Measurements from ENCODE around the gene RSPH1. TPM values are rescaled to one million over a fixed set of nuclear protein-coding genes. Genes with fewer than 3 reads are reported as not detected.

The RSPH1 gene
- total and polyA plus RNA-seq, 2 of the 8 experiments (the other 6 are each of a cell fraction or from before 2014, with no cell fraction given), result 0.24 TPM; not detected in 1

GRCh38 chr21:42451941-42452340 is 44.1 kb downstream of the RSPH1 start:
- Histone ChIP-seq H4K8ac (ENCODE audit: extremely low read depth, insufficient read depth, low read length) (no peak overlapping the region), H4K91ac (replicated peaks; ENCODE audit: insufficient read length, low read length) (no peak overlapping the region), H3K27me3 (replicated peaks in 1 of 4; ENCODE audit: control insufficient read depth in 3 of 4, extremely low read depth in 1 of 4, insufficient read depth in 3 of 4, low read length in 3 of 4) (no peaks in the 10 kb centered on the region), H2BK20ac (ENCODE audit: low read length) (no peak overlapping the region), H4K20me1 (replicated peaks in 1 of 2; ENCODE audit: control insufficient read depth in 1 of 2, insufficient read depth in 2 of 2, low read length in 2 of 2) (peaks cover 0 to 4% of the 10 kb centered on the region in 2 experiments), H2AK5ac (ENCODE audit: low read depth, low read length) (no peak overlapping the region), H2BK5ac (ENCODE audit: low read depth, low read length) (no peak overlapping the region; the same call in 1 of the 2 replicates), H2BK12ac (ENCODE audit: low read depth, low read length) (no peak overlapping the region), H3K4ac (replicated peaks; ENCODE audit: insufficient read length, low read depth, low read length) (no peak overlapping the region), H2BK15ac (ENCODE audit: low read length) (no peak overlapping the region), H3K23me2 (ENCODE audit: low read depth, low read length) (no peaks in the 10 kb centered on the region), H3K56ac (replicated peaks; ENCODE audit: insufficient read length, low read depth, low read length) (no peak overlapping the region), H3K4me1 (replicated peaks in 1 of 4; ENCODE audit: control insufficient read depth in 3 of 4, insufficient read depth in 4 of 4, low read length in 3 of 4) (peaks cover 0 to 2% (median 0%) of the 10 kb centered on the region in 4 experiments; a peak in 2 of 7 replicates), H3K4me2 (ENCODE audit: insufficient read depth in 1 of 2, low read depth in 2 of 2, low read length in 2 of 2) (no peak overlapping the region), H3K18ac (ENCODE audit: extremely low read depth, low read length) (no peak overlapping the region), H2AFZ (ENCODE audit: low read length) (no peak overlapping the region), H3K4me3 (ENCODE audit: extremely low read depth in 1 of 4, insufficient read depth in 2 of 4, low read depth in 3 of 4, low read length in 4 of 4) (no peak overlapping the region), H3K36me3 (ENCODE audit: control insufficient read depth in 2 of 4, insufficient read depth in 4 of 4, low read length in 3 of 4) (no peaks in the 10 kb centered on the region), H4K5ac (ENCODE audit: insufficient read length, low read depth, low read length) (no peak overlapping the region), H3K23ac (ENCODE audit: insufficient read length) (no peak overlapping the region), H3K9ac (replicated peaks in 1 of 4; ENCODE audit: extremely low read depth in 1 of 4, low read depth in 3 of 4, low read length in 3 of 4) (no peak overlapping the region), H3K27ac (ENCODE audit: low read depth, low read length) (no peak overlapping the region), H3K79me1 (ENCODE audit: low read depth, low read length) (no peaks in the 10 kb centered on the region), H3K9me3 (ENCODE audit: insufficient read depth in 2 of 2, low read depth in 1 of 2, low read length in 1 of 2) (no peaks in the 10 kb centered on the region), H3K14ac (ENCODE audit: insufficient read length) (no peak overlapping the region), H2BK120ac (replicated peaks; ENCODE audit: low read depth, low read length) (no peak overlapping the region), H3K79me2 (ENCODE audit: control insufficient read depth in 1 of 2, insufficient read depth in 2 of 2, low read length in 2 of 2) (no peaks in the 10 kb centered on the region)
- DNase-seq (ENCODE audit: low read depth in 1 of 2, low spot score in 2 of 2) (no peak), FAIRE-seq (no peak)
- ChIA-PET POLR2A (ENCODE audit: partially characterized antibody) (no interaction called here), CTCF (ENCODE audit: partially characterized antibody) (interaction anchor here (0.6 to 1.0 kb wide), 3 partner anchors 16 to 182 kb away, joined by 3 to 4 read pairs (median 3); no protein-coding TSS in a partner anchor)
- 96% methylated on average over 9 of the region's 9 CpGs; no CpG with 5 or more reads in 1 of the 2 experiments for WGBS, 2 experiments (ENCODE audit: extremely low coverage in 1 of 2, insufficient coverage in 1 of 2, insufficient read length in 1 of 2, insufficient replicate concordance in 2 of 2, low coverage in 1 of 2, low lambda C conversion rate in 2 of 2, missing lambda C conversion rate in 1 of 2)
- TF ChIP-seq TAF1 (IDR thresholded peaks at IDR 0.05; ENCODE audit: low read depth, low read length) (no peak), BRCA1 (IDR thresholded peaks at IDR 0.05; ENCODE audit: low read depth, low read length) (no peak), POU5F1 (IDR thresholded peaks at IDR 0.05; ENCODE audit: low read depth, low read length) (no peak), POLR2AphosphoS5 (IDR thresholded peaks at IDR 0.05; ENCODE audit: low read depth, low read length) (no peak), RNF2 (IDR thresholded peaks at IDR 0.05; ENCODE audit: borderline replicate concordance, low read depth, low read length, missing control alignments, poor library complexity, severe bottlenecking) (no peak), EGR1 (IDR thresholded peaks at IDR 0.05; ENCODE audit: borderline replicate concordance, low read depth, low read length) (no peak), TAF7 (optimal IDR thresholded peaks at IDR 0.05; ENCODE audit: borderline replicate concordance, low read depth, low read length) (no peak), PHF8 (conservative IDR thresholded peaks at IDR 0.05; ENCODE audit: low read depth, low read length) (no peak), ZNF274 (IDR thresholded peaks at IDR 0.05; ENCODE audit: borderline replicate concordance, extremely low read depth, low read length) (no peak)

Data from H1 (cell line).